K562 (cell line): Measurements from ENCODE around the gene MPC1. TPM values are rescaled to one million over a fixed set of nuclear protein-coding genes. Genes with fewer than 3 reads are reported as not detected.

Source experiments
- ATAC-seq: fragments of 200-7000 bp; cut with Tn5 transposase; 3 replicates; pipeline ENCODE4 v1.9.1; 2020; ENCODE audit warnings: moderate library complexity
- BruUV-seq: library from RNA; stranded (reverse); fragments of 400-500 nt; replicated peaks from 2 replicates; lab custom pipeline; 2021; lab: Mats Ljungman, UMichigan
- CTCF ChIA-PET: fragments of 300-600 bp; formaldehyde crosslinking; extraction: SDS; loops from one replicate; lab custom pipeline; 2021; ENCODE audit warnings: low intra/inter-chr PET ratio; lab: Yijun Ruan, JAX
- POLR2A ChIA-PET: fragments of 300-600, 350-650 bp; sonication (Branson Sonifier 250); formaldehyde crosslinking; extraction: SDS; loops from one replicate; lab custom pipeline; 2021; ENCODE audit warnings: antibody characterized with exemption, inconsistent platforms; lab: Yijun Ruan, JAX
- DNase-seq, 4 experiments: peaks; one replicate each; pipeline versions ENCODE4 v3.0.0 to v3.0.0-alpha.2; 2011 to 2018; ENCODE audit warnings: low spot score in 3 of 4, mixed read lengths in 3 of 4; ENCODE audit errors: extremely low read depth in 1 of 4
- FAIRE-seq: peaks from 2 replicates; lab custom pipeline; 2011; peaks lifted over from hg19 to GRCh38; lab: Jason Lieb, UNC
- H2AFZ ChIP-seq: 2 replicates; pipeline ENCODE4 v1.6.0; 2011; ENCODE audit warnings: low read depth, low read length, control low read depth, inconsistent platforms
- H3K27ac ChIP-seq: fragments of 200-600 bp; 3 replicates; pipeline ENCODE4 v1.8.0; 2011; ENCODE audit warnings: low read depth, mild to moderate bottlenecking, control low read depth, inconsistent platforms, low read length, moderate library complexity, mixed read lengths; ENCODE audit errors: extremely low read depth
- H3K27me3 ChIP-seq, 2 experiments: fragments of 300-600 bp in 1 of 2; 2 replicates in 1 of 2; 3 replicates in 1 of 2; pipeline versions ENCODE4 v1.6.0 to v1.8.0; 2011; ENCODE audit warnings: inconsistent platforms in 2 of 2, low read length in 2 of 2, mild to moderate bottlenecking in 1 of 2, mixed read lengths in 1 of 2, moderate library complexity in 1 of 2; ENCODE audit not compliant: control insufficient read depth in 2 of 2, insufficient read depth in 2 of 2
- H3K36me3 ChIP-seq: fragments of 300-600 bp; 3 replicates; pipeline ENCODE4 v1.8.0; 2011; ENCODE audit warnings: mild to moderate bottlenecking, low read length, inconsistent platforms; ENCODE audit not compliant: control insufficient read depth, insufficient read depth
- H3K4me1 ChIP-seq, 2 experiments: fragments of 200-600 bp in 1 of 2; replicated peaks in 1 of 2; 2 replicates in 1 of 2; 3 replicates in 1 of 2; pipeline versions ENCODE4 v1.5.1 to v1.8.0; 2011; ENCODE audit warnings: inconsistent platforms in 2 of 2, low read length in 2 of 2, mild to moderate bottlenecking in 1 of 2, mixed read lengths in 1 of 2, moderate library complexity in 1 of 2; ENCODE audit not compliant: control insufficient read depth in 2 of 2, insufficient read depth in 2 of 2
- H3K4me2 ChIP-seq: 2 replicates; pipeline ENCODE4 v1.6.1; 2011; ENCODE audit warnings: low read length, control low read depth, inconsistent platforms, mixed read lengths; ENCODE audit not compliant: insufficient read depth
- H3K4me3 ChIP-seq: fragments of 200-600 bp; sonication (generic), shearing (Covaris generic); 2 replicates; pipeline ENCODE4 v1.5.1; 2016; ENCODE audit warnings: control low read depth, inconsistent platforms
- H3K79me2 ChIP-seq: fragments of 200-600 bp; 3 replicates; pipeline ENCODE4 v1.8.0; 2011; ENCODE audit warnings: low read length, inconsistent platforms; ENCODE audit not compliant: control insufficient read depth, insufficient read depth
- H3K9ac ChIP-seq, 2 experiments: 2 replicates each; pipeline versions ENCODE4 v1.6.0 to v1.6.1; 2011; ENCODE audit warnings: low read depth in 2 of 2, low read length in 2 of 2, control low read depth in 1 of 2, inconsistent platforms in 1 of 2, mild to moderate bottlenecking in 1 of 2, mixed read lengths in 1 of 2; ENCODE audit not compliant: insufficient read depth in 1 of 2
- H3K9me1 ChIP-seq: one replicate; pipeline ENCODE4 v1.6.0; 2011; ENCODE audit warnings: inconsistent platforms, mild to moderate bottlenecking, low read length, moderate library complexity; ENCODE audit not compliant: control insufficient read depth, insufficient read depth
- H3K9me3 ChIP-seq: replicated peaks from 2 replicates; pipeline ENCODE4 v1.5.1; 2011; ENCODE audit warnings: low read depth, low read length, inconsistent platforms; ENCODE audit not compliant: control insufficient read depth, insufficient read depth
- H4K20me1 ChIP-seq: replicated peaks from 2 replicates; pipeline ENCODE4 v1.6.1; 2011; ENCODE audit warnings: low read length, inconsistent platforms, mixed read lengths; ENCODE audit not compliant: control insufficient read depth, insufficient read depth
- ARNT ChIP-seq, 2 experiments: fragments of 450-650 bp; IDR thresholded peaks; 2 replicates each; pipeline ENCODE4 v1.6.1; 2016; ENCODE audit warnings: mild to moderate bottlenecking in 1 of 2
- GABPB2 ChIP-seq: fragments of 250-450 bp; sonication (Bioruptor Pico); conservative IDR thresholded peaks from 2 replicates; pipeline ENCODE4 v1.5.1; 2021; ENCODE audit warnings: mild to moderate bottlenecking
- HMG20B ChIP-seq: fragments of 250-450 bp; sonication (Bioruptor Pico); IDR thresholded peaks from 2 replicates; pipeline ENCODE4 v1.5.0; 2021; ENCODE audit warnings: mild to moderate bottlenecking
- ILF3 ChIP-seq: fragments of 450-650 bp; IDR thresholded peaks from 2 replicates; pipeline ENCODE4 v1.6.1; 2018; ENCODE audit warnings: antibody characterized with exemption, mild to moderate bottlenecking, moderate library complexity, borderline replicate concordance
- MAZ ChIP-seq, 2 experiments: fragments of 450-650 bp in 1 of 2; sonication (generic) in 1 of 2; formaldehyde crosslinking; IDR thresholded peaks in 1 of 2; conservative IDR thresholded peaks in 1 of 2; 2 replicates each; pipeline versions ENCODE4 v1.4.0 to v1.5.0; 2020; ENCODE audit warnings: mild to moderate bottlenecking in 1 of 2, missing genetic modification reagents in 1 of 2
- NR2F6 ChIP-seq: fragments of 450-650 bp; formaldehyde crosslinking; IDR thresholded peaks from 2 replicates; pipeline ENCODE4 v1.4.0; 2020; ENCODE audit warnings: mild to moderate bottlenecking
- ZEB2 ChIP-seq: fragments of 450-650 bp; IDR thresholded peaks from 2 replicates; pipeline ENCODE4 v1.6.1; 2016
- ZNF239 ChIP-seq: fragments of 250-450 bp; sonication (Bioruptor Pico); IDR thresholded peaks from 2 replicates; pipeline ENCODE4 v1.4.0; 2020; ENCODE audit warnings: mild to moderate bottlenecking
- WGBS: fragments of 100-300 bp; shearing (Covaris generic); methylation state at CpG from one replicate; pipeline ENCODE4 v1.1.6; 2016; ENCODE audit warnings: low coverage, mixed read lengths; ENCODE audit not compliant: insufficient coverage; ENCODE audit errors: missing lambda C conversion rate; 5-methylcytosine and 5-hydroxymethylcytosine counted together
- in situ Hi-C: fragments of 300-500 bp; cut with MboI; formaldehyde crosslinking; loops from 4 replicates; pipeline ENCODE4 v1.15.0; 2018; ENCODE audit warnings: inconsistent platforms, mixed read lengths
- intact Hi-C: fragments of 100-400 bp; cut with micrococcal nuclease; formaldehyde crosslinking; loops from 2 replicates; pipeline ENCODE4 v1.14.2; 2022
- polyA plus RNA-seq, 8 experiments: library from polyadenylated mRNA; depleted of rRNA in 4 of 8; stranded (reverse) in 5 of 8; unstranded in 3 of 8; fragments of >200 nt; fragmentation: Nextera tagmentation in 2 of 8; fragmentation: Illumina TruSeq in 1 of 8; extraction: Ambion mirVana in 2 of 8; extraction: Trizol in 1 of 8; gene quantifications; 2 replicates each; pipeline versions ENCODE4 v1.2.1 to v1.2.3, GENCODE V29; 2011 to 2014; ENCODE audit warnings: inconsistent platforms in 1 of 8, missing spikeins in 1 of 8
- total RNA-seq, 7 experiments: library from RNA; depleted of rRNA in 6 of 7; stranded (reverse); fragments of >200 nt in 6 of 7; fragmentation: Illumina TruSeq in 2 of 7; extraction: Trizol in 2 of 7; gene quantifications; 2 replicates each; pipeline versions ENCODE4 v1.2.1 to v1.2.3, GENCODE V29; 2011 to 2021; ENCODE audit warnings: low replicate concordance in 1 of 7
- TF ChIP-seq, protein P1 (sequence below): fragments of 450-650 bp; IDR thresholded peaks from 2 replicates; pipeline ENCODE4 v1.6.1; 2016; ENCODE audit warnings: mild to moderate bottlenecking, moderate library complexity

Gene MPC1
- total and polyA plus RNA-seq, 9 of the 15 experiments (the other 6 are each of a cell fraction or from before 2014, with no cell fraction given) = 78.6 to 185 (median 138) TPM

DNA sequence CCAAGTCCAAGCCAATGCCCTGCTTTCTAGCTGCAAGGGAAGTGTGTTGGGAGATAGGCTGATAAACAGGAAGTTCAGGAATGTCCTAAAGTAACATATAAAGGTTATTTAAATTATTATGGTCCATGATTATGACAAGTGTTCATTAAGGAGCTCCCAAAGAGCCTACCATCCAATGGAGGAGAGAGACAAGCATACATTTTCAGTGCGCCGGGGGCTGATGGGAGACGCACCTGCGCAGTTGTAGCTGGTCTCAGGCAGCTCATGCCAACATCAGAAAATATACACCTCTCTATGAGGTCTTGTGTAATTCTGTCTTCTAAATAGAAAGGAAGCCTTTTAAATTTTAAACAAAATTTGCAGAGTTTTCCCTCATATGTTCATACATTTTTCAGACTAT, 27.8 kb downstream of the MPC1 start (continued):
- no peak for TF ChIP-seq ILF3
- TF ChIP-seq HMG20B (CRISPR knock-in tag) = no peak
- no peak for TF ChIP-seq GABPB2 (CRISPR knock-in tag)
- TF ChIP-seq NR2F6 (CRISPR knock-in tag) = no peak

DNA sequence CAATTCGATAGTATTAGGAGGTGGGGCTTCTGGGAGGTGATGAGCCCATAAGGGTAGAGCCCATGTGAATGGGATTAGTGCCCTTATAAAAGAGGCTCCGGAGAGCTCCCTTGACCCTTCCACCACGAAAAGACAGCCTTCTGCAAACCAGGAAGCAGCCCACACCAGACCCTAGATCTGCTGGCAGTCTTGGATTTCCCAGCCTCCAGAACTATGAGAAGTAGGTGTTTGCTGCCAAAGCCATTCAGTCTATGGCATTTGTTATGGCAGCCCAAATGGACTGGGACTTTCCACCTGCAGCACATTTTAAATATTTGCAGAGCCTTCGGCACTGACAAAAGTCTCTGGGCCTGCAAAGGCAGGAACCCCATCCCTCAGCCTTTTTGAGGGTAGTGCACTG, 28.6 kb downstream of the MPC1 start:
- 1% methylated on average over 4 of the region's 4 CpGs for WGBS
- Histone ChIP-seq H3K4me1 (peaks cover 0 to 3% of the 10 kb centered on the region in 2 experiments; a peak in 1 of 5 replicates), H3K27ac (no peak overlapping the region), H3K27me3 (peaks cover 0 to 14% of the 10 kb centered on the region in 2 experiments; a peak in 2 of 5 replicates), H3K9me3 (peaks cover 6% of the 10 kb centered on the region; the same call in 1 of the 2 replicates), H3K4me2 (no peak overlapping the region), H3K9ac (no peak overlapping the region), H3K79me2 (no peaks in the 10 kb centered on the region), H2AFZ (no peak overlapping the region), H3K36me3 (no peaks in the 10 kb centered on the region), H3K9me1 (no peaks in the 10 kb centered on the region), H4K20me1 (no peaks in the 10 kb centered on the region), H3K4me3 (no peak overlapping the region)
- DNase-seq (no peak), FAIRE-seq (no peak), ATAC-seq (no peak)
- intact Hi-C loops (no loop called here), in situ Hi-C loops (no loop called here)
- ChIA-PET CTCF (no interaction called here), POLR2A (interaction anchor here (1.5 to 1.7 kb wide), 2 partner anchors 10 to 27 kb away, joined by 3 to 6 read pairs; no protein-coding TSS in a partner anchor)
- BruUV-seq = no TSS peak
- TF ChIP-seq, protein P1, sequence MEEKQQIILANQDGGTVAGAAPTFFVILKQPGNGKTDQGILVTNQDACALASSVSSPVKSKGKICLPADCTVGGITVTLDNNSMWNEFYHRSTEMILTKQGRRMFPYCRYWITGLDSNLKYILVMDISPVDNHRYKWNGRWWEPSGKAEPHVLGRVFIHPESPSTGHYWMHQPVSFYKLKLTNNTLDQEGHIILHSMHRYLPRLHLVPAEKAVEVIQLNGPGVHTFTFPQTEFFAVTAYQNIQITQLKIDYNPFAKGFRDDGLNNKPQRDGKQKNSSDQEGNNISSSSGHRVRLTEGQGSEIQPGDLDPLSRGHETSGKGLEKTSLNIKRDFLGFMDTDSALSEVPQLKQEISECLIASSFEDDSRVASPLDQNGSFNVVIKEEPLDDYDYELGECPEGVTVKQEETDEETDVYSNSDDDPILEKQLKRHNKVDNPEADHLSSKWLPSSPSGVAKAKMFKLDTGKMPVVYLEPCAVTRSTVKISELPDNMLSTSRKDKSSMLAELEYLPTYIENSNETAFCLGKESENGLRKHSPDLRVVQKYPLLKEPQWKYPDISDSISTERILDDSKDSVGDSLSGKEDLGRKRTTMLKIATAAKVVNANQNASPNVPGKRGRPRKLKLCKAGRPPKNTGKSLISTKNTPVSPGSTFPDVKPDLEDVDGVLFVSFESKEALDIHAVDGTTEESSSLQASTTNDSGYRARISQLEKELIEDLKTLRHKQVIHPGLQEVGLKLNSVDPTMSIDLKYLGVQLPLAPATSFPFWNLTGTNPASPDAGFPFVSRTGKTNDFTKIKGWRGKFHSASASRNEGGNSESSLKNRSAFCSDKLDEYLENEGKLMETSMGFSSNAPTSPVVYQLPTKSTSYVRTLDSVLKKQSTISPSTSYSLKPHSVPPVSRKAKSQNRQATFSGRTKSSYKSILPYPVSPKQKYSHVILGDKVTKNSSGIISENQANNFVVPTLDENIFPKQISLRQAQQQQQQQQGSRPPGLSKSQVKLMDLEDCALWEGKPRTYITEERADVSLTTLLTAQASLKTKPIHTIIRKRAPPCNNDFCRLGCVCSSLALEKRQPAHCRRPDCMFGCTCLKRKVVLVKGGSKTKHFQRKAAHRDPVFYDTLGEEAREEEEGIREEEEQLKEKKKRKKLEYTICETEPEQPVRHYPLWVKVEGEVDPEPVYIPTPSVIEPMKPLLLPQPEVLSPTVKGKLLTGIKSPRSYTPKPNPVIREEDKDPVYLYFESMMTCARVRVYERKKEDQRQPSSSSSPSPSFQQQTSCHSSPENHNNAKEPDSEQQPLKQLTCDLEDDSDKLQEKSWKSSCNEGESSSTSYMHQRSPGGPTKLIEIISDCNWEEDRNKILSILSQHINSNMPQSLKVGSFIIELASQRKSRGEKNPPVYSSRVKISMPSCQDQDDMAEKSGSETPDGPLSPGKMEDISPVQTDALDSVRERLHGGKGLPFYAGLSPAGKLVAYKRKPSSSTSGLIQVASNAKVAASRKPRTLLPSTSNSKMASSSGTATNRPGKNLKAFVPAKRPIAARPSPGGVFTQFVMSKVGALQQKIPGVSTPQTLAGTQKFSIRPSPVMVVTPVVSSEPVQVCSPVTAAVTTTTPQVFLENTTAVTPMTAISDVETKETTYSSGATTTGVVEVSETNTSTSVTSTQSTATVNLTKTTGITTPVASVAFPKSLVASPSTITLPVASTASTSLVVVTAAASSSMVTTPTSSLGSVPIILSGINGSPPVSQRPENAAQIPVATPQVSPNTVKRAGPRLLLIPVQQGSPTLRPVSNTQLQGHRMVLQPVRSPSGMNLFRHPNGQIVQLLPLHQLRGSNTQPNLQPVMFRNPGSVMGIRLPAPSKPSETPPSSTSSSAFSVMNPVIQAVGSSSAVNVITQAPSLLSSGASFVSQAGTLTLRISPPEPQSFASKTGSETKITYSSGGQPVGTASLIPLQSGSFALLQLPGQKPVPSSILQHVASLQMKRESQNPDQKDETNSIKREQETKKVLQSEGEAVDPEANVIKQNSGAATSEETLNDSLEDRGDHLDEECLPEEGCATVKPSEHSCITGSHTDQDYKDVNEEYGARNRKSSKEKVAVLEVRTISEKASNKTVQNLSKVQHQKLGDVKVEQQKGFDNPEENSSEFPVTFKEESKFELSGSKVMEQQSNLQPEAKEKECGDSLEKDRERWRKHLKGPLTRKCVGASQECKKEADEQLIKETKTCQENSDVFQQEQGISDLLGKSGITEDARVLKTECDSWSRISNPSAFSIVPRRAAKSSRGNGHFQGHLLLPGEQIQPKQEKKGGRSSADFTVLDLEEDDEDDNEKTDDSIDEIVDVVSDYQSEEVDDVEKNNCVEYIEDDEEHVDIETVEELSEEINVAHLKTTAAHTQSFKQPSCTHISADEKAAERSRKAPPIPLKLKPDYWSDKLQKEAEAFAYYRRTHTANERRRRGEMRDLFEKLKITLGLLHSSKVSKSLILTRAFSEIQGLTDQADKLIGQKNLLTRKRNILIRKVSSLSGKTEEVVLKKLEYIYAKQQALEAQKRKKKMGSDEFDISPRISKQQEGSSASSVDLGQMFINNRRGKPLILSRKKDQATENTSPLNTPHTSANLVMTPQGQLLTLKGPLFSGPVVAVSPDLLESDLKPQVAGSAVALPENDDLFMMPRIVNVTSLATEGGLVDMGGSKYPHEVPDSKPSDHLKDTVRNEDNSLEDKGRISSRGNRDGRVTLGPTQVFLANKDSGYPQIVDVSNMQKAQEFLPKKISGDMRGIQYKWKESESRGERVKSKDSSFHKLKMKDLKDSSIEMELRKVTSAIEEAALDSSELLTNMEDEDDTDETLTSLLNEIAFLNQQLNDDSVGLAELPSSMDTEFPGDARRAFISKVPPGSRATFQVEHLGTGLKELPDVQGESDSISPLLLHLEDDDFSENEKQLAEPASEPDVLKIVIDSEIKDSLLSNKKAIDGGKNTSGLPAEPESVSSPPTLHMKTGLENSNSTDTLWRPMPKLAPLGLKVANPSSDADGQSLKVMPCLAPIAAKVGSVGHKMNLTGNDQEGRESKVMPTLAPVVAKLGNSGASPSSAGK = no peak
- no peak for TF ChIP-seq ZNF239 (CRISPR knock-in tag)
- no peak for TF ChIP-seq MAZ (CRISPR knock-in tag; conservative IDR thresholded peaks at IDR 0.05 in 1 of 2, IDR thresholded peaks at IDR 0.05 in 1 of 2)
- TF ChIP-seq ARNT (IDR thresholded peaks at IDR 0.05) = no peak
- no peak for TF ChIP-seq ZEB2
